H9 (cell line): ENCODE results near the gene DLEC1. TPM values are rescaled to one million over a fixed set of nuclear protein-coding genes. Genes with fewer than 3 reads are reported as not detected.

Experiments
- DNase-seq: peaks from one replicate; pipeline ENCODE4 v3.0.0-alpha.2; 2017
- H2AFZ ChIP-seq: one replicate; pipeline ENCODE4 v1.6.1; 2013; ENCODE audit warnings: mild to moderate bottlenecking, low read length, control low read depth, moderate library complexity
- H2AK5ac ChIP-seq: 2 replicates; pipeline ENCODE4 v1.6.1; 2013; ENCODE audit warnings: low read length, control low read depth, mixed read lengths; ENCODE audit not compliant: insufficient read length
- H2BK120ac ChIP-seq: one replicate; pipeline ENCODE4 v1.6.1; 2013; ENCODE audit warnings: low read depth, mild to moderate bottlenecking, low read length, control low read depth, inconsistent platforms; ENCODE audit not compliant: poor library complexity, severe bottlenecking
- H2BK12ac ChIP-seq: 2 replicates; pipeline ENCODE4 v1.6.1; 2013; ENCODE audit warnings: low read length, control low read depth, mixed read lengths, low read depth; ENCODE audit not compliant: insufficient read length
- H2BK15ac ChIP-seq: 2 replicates; pipeline ENCODE4 v1.6.1; 2013; ENCODE audit warnings: low read depth, low read length, control low read depth
- H2BK20ac ChIP-seq: one replicate; pipeline ENCODE4 v1.6.1; 2013; ENCODE audit warnings: low read depth, mild to moderate bottlenecking, low read length, control low read depth, inconsistent platforms; ENCODE audit not compliant: poor library complexity, severe bottlenecking
- H2BK5ac ChIP-seq: 2 replicates; pipeline ENCODE4 v1.6.1; 2013; ENCODE audit warnings: low read length, control low read depth, mixed read lengths; ENCODE audit not compliant: insufficient read length
- H3K14ac ChIP-seq: 2 replicates; pipeline ENCODE4 v1.6.1; 2013; ENCODE audit warnings: low read length, control low read depth; ENCODE audit not compliant: insufficient read depth
- H3K18ac ChIP-seq: 2 replicates; pipeline ENCODE4 v1.6.1; 2013; ENCODE audit warnings: low read depth, mild to moderate bottlenecking, mixed read lengths, low read length, control low read depth; ENCODE audit not compliant: insufficient read length
- H3K23ac ChIP-seq: 2 replicates; pipeline ENCODE4 v1.6.1; 2013; ENCODE audit warnings: low read length, control low read depth, mixed read lengths, low read depth; ENCODE audit not compliant: insufficient read length
- H3K23me2 ChIP-seq: 2 replicates; pipeline ENCODE4 v1.6.1; 2013; ENCODE audit warnings: low read depth, mild to moderate bottlenecking, mixed read lengths, low read length, control low read depth; ENCODE audit not compliant: insufficient read length, poor library complexity, severe bottlenecking
- H3K27ac ChIP-seq: 2 replicates; pipeline ENCODE4 v1.5.1; 2013; ENCODE audit warnings: low read length, control low read depth, mixed read lengths, low read depth; ENCODE audit not compliant: insufficient read length
- H3K27me3 ChIP-seq: 2 replicates; pipeline ENCODE4 v1.6.1; 2013; ENCODE audit warnings: low read length, control low read depth, inconsistent platforms; ENCODE audit not compliant: insufficient read depth
- H3K4ac ChIP-seq: 2 replicates; pipeline ENCODE4 v1.6.1; 2013; ENCODE audit warnings: low read depth, mild to moderate bottlenecking, control low read depth, inconsistent platforms, low read length, moderate library complexity
- H3K4me1 ChIP-seq: 2 replicates; pipeline ENCODE4 v1.6.1; 2013; ENCODE audit warnings: low read length, control low read depth, inconsistent platforms; ENCODE audit not compliant: insufficient read depth
- H3K4me2 ChIP-seq: 2 replicates; pipeline ENCODE4 v1.6.1; 2013; ENCODE audit warnings: low read length, control low read depth, mixed read lengths; ENCODE audit not compliant: insufficient read length, insufficient read depth
- H3K56ac ChIP-seq: 2 replicates; pipeline ENCODE4 v1.6.1; 2013; ENCODE audit warnings: low read depth, mild to moderate bottlenecking, mixed read lengths, low read length, control low read depth; ENCODE audit not compliant: insufficient read length
- H3K79me1 ChIP-seq: 2 replicates; pipeline ENCODE4 v1.6.1; 2013; ENCODE audit warnings: low read depth, mild to moderate bottlenecking, moderate library complexity, low read length, control low read depth, inconsistent platforms; ENCODE audit not compliant: insufficient read depth, poor library complexity, severe bottlenecking
- H3K79me2 ChIP-seq: 2 replicates; pipeline ENCODE4 v1.6.1; 2013; ENCODE audit warnings: low read length, control low read depth, inconsistent platforms; ENCODE audit not compliant: insufficient read depth
- H3K9ac ChIP-seq: 2 replicates; pipeline ENCODE4 v1.6.1; 2013; ENCODE audit warnings: low read length, control low read depth, mixed read lengths; ENCODE audit not compliant: insufficient read length; ENCODE audit errors: extremely low read depth
- H3K9me3 ChIP-seq: one replicate; pipeline ENCODE4 v1.6.1; 2013; ENCODE audit warnings: low read depth, low read length, inconsistent platforms; ENCODE audit not compliant: control insufficient read depth
- H3T11ph ChIP-seq: one replicate; pipeline ENCODE4 v1.6.1; 2013; ENCODE audit warnings: mild to moderate bottlenecking, low read length, control low read depth, inconsistent platforms
- H4K20me1 ChIP-seq: one replicate; pipeline ENCODE4 v1.6.1; 2013; ENCODE audit not compliant: control insufficient read depth, insufficient read length, insufficient read depth
- H4K5ac ChIP-seq: 2 replicates; pipeline ENCODE4 v1.6.1; 2013; ENCODE audit warnings: low read depth, mild to moderate bottlenecking, mixed read lengths, low read length, control low read depth; ENCODE audit not compliant: insufficient read length
- H4K8ac ChIP-seq: replicated peaks from 2 replicates; pipeline ENCODE4 v1.6.1; 2013; ENCODE audit warnings: low read length, control low read depth, mixed read lengths, low read depth; ENCODE audit not compliant: insufficient read length
- H4K91ac ChIP-seq: 2 replicates; pipeline ENCODE4 v1.6.1; 2013; ENCODE audit warnings: low read depth, mild to moderate bottlenecking, moderate library complexity, mixed read lengths, low read length, control low read depth; ENCODE audit not compliant: insufficient read length
- H3K27ac Mint-ChIP-seq, 3 experiments: 2 replicates in 2 of 3; 3 replicates in 1 of 3; pipeline ENCODE4 v1.8.0; 2020 to 2021; ENCODE audit warnings: mixed read lengths in 3 of 3, mild to moderate bottlenecking in 1 of 3, moderate library complexity in 1 of 3
- H3K27me3 Mint-ChIP-seq: 2 replicates; pipeline ENCODE4 v1.8.0; 2021; ENCODE audit warnings: low read depth, mild to moderate bottlenecking, moderate library complexity, mixed read lengths
- H3K36me3 Mint-ChIP-seq, 3 experiments: 2 replicates in 2 of 3; 3 replicates in 1 of 3; pipeline ENCODE4 v1.8.0; 2020 to 2021; ENCODE audit warnings: low read depth in 3 of 3, mixed read lengths in 3 of 3; ENCODE audit not compliant: insufficient read depth in 1 of 3
- H3K4me1 Mint-ChIP-seq, 2 experiments: 2 replicates each; pipeline ENCODE4 v1.8.0; 2020; ENCODE audit warnings: mixed read lengths in 2 of 2
- H3K4me3 Mint-ChIP-seq, 2 experiments: 2 replicates in 1 of 2; 3 replicates in 1 of 2; pipeline ENCODE4 v1.8.0; 2020 to 2021; ENCODE audit warnings: mild to moderate bottlenecking in 2 of 2, mixed read lengths in 2 of 2, moderate library complexity in 1 of 2
- H3K9me3 Mint-ChIP-seq, 2 experiments: 2 replicates in 1 of 2; 3 replicates in 1 of 2; pipeline ENCODE4 v1.8.0; 2020; ENCODE audit warnings: mild to moderate bottlenecking in 2 of 2, mixed read lengths in 2 of 2, moderate library complexity in 1 of 2
- WGBS: extraction: QIAGEN DNeasy Blood & Tissue Kit; methylation state at CpG from one replicate; pipeline ENCODE4 v1.1.7; 2013; ENCODE audit warnings: missing lambda C conversion rate, low lambda C conversion rate, mixed read lengths; ENCODE audit not compliant: insufficient read length; ENCODE audit errors: extremely low coverage; 5-methylcytosine and 5-hydroxymethylcytosine counted together
- total RNA-seq: library from RNA; stranded (reverse); gene quantifications from 2 replicates; pipeline ENCODE4 v1.2.1, GENCODE V29; 2021
- TF ChIP-seq, protein P1 (sequence below): fragments of 200-600 bp; sonication (generic); conservative IDR thresholded peaks from 3 replicates; pipeline ENCODE4 v1.8.0; 2021; ENCODE audit warnings: antibody characterized with exemption, mild to moderate bottlenecking

DLEC1 gene
- total RNA-seq, 1 experiment from 2014 or later = 2.1 TPM

DNA sequence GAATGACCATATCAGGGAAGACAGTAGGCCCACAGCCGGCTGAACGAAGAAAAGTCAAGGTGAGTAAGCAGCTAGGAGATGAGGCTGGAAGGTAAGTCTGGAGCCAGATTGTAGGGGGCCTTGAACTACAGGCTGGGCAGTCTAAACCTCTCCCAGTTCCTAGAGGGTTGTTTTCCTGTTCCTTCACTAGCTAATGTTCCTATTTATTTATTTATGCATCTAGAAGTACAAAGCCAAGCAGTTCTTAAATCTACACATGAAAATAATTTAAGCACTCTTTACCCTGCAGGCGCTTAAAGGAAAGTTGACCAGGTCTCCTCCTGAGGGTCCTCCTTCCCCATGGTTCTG is 94.2 kb downstream of the DLEC1 start:
- WGBS = no CpG with 5 or more reads among the region's 3 CpGs
- no peaks in the 10 kb centered on the region for H3K27me3 Mint-ChIP-seq
- no peak overlapping the region for H3K27ac Mint-ChIP-seq

More for the DNA sequence above, 94.2 kb downstream of the DLEC1 start:
- Histone ChIP-seq H3K27me3 (no peaks in the 10 kb centered on the region), H3K27ac (no peak overlapping the region), H3K14ac (no peak overlapping the region), H4K8ac (no peak overlapping the region), H3K23ac (no peak overlapping the region), H2BK20ac (no peak overlapping the region), H2BK120ac (no peak overlapping the region), H3K79me2 (no peaks in the 10 kb centered on the region), H2BK5ac (no peak overlapping the region), H3K4me2 (no peak overlapping the region), H3K4ac (no peak overlapping the region), H3K56ac (no peak overlapping the region), H2AFZ (no peak overlapping the region), H3K9me3 (no peaks in the 10 kb centered on the region), H4K20me1 (no peaks in the 10 kb centered on the region), H3T11ph (no peak overlapping the region), H2AK5ac (no peak overlapping the region), H2BK12ac (no peak overlapping the region), H3K79me1 (no peaks in the 10 kb centered on the region), H3K4me1 (peaks cover 4% of the 10 kb centered on the region; the same call in 1 of the 2 replicates), H3K23me2 (peaks cover 10% of the 10 kb centered on the region), H4K91ac (no peak overlapping the region), H2BK15ac (no peak overlapping the region), H3K9ac (no peak overlapping the region), H4K5ac (no peak overlapping the region), H3K18ac (no peak overlapping the region)
- TF ChIP-seq, protein P1, sequence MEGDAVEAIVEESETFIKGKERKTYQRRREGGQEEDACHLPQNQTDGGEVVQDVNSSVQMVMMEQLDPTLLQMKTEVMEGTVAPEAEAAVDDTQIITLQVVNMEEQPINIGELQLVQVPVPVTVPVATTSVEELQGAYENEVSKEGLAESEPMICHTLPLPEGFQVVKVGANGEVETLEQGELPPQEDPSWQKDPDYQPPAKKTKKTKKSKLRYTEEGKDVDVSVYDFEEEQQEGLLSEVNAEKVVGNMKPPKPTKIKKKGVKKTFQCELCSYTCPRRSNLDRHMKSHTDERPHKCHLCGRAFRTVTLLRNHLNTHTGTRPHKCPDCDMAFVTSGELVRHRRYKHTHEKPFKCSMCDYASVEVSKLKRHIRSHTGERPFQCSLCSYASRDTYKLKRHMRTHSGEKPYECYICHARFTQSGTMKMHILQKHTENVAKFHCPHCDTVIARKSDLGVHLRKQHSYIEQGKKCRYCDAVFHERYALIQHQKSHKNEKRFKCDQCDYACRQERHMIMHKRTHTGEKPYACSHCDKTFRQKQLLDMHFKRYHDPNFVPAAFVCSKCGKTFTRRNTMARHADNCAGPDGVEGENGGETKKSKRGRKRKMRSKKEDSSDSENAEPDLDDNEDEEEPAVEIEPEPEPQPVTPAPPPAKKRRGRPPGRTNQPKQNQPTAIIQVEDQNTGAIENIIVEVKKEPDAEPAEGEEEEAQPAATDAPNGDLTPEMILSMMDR = no peak
- Mint-ChIP-seq H3K4me1 (peaks cover 23 to 25% of the 10 kb centered on the region in 2 experiments), H3K4me3 (no peak overlapping the region), H3K9me3 (no peaks in the 10 kb centered on the region; a peak in 1 of 5 replicates), H3K36me3 (peaks cover 34 to 58% (median 35%) of the 10 kb centered on the region in 3 experiments)
- no peak for DNase-seq
